CD14-positive monocyte (primary cell): ENCODE measurements around the gene RASL11B. TPM values are rescaled to one million over a fixed set of nuclear protein-coding genes. Genes with fewer than 3 reads are reported as not detected.

Source experiments
- DNase-seq, 3 donors: peaks; one replicate each; pipeline ENCODE4 v3.0.0-alpha.2; 2011 to 2022
- H2AFZ ChIP-seq: 2 replicates; pipeline ENCODE4 v1.6.0; 2012; ENCODE audit warnings: mild to moderate bottlenecking, low read depth, low read length, inconsistent platforms; ENCODE audit not compliant: insufficient read depth, poor library complexity, severe bottlenecking
- H3K27ac ChIP-seq, 2 donors: 1 replicate in 1 of 2; 2 replicates in 1 of 2; pipeline ENCODE4 v1.5.1; 2012 to 2013; ENCODE audit warnings: low read length in 2 of 2, control low read depth in 1 of 2, inconsistent platforms in 1 of 2, low read depth in 1 of 2, mild to moderate bottlenecking in 1 of 2
- H3K27me3 ChIP-seq, 2 donors: one replicate each; pipeline versions ENCODE4 v1.6.0 to v1.6.1; 2011 to 2013; ENCODE audit warnings: low read length in 2 of 2; ENCODE audit not compliant: control insufficient read depth in 2 of 2, insufficient read depth in 2 of 2
- H3K36me3 ChIP-seq, 2 donors: replicated peaks in 1 of 2; 1 replicate in 1 of 2; 2 replicates in 1 of 2; pipeline versions ENCODE4 v1.5.1 to v1.6.1; 2012 to 2013; ENCODE audit warnings: low read length in 2 of 2, control low read depth in 1 of 2, inconsistent platforms in 1 of 2, mild to moderate bottlenecking in 1 of 2; ENCODE audit not compliant: insufficient read depth in 2 of 2, control insufficient read depth in 1 of 2
- H3K4me1 ChIP-seq, 2 donors: 1 replicate in 1 of 2; 2 replicates in 1 of 2; pipeline versions ENCODE4 v1.5.1 to v1.6.1; 2012 to 2013; ENCODE audit warnings: low read length in 2 of 2, control low read depth in 1 of 2, inconsistent platforms in 1 of 2, mild to moderate bottlenecking in 1 of 2, moderate library complexity in 1 of 2; ENCODE audit not compliant: insufficient read depth in 2 of 2, control insufficient read depth in 1 of 2
- H3K4me2 ChIP-seq: replicated peaks from 2 replicates; pipeline ENCODE3; 2012; ENCODE audit warnings: low read length, moderate library complexity, mild to moderate bottlenecking; ENCODE audit not compliant: poor library complexity, severe bottlenecking; ENCODE audit errors: extremely low read depth
- H3K4me3 ChIP-seq, 3 experiments: fragments of 200-600 bp in 1 of 3; sonication (generic) in 1 of 3; replicated peaks in 1 of 3; 1 replicate in 2 of 3; 2 replicates in 1 of 3; pipeline ENCODE4 v1.5.1; 2011 to 2013; ENCODE audit warnings: low read length in 3 of 3, mild to moderate bottlenecking in 3 of 3, control low read depth in 2 of 3, low read depth in 2 of 3, inconsistent platforms in 1 of 3, moderate library complexity in 1 of 3
- H3K79me2 ChIP-seq: 2 replicates; pipeline ENCODE4 v1.6.0; 2012; ENCODE audit warnings: mild to moderate bottlenecking, control low read depth, inconsistent platforms, low read length, moderate library complexity; ENCODE audit not compliant: insufficient read depth
- H3K9ac ChIP-seq: 2 replicates; pipeline ENCODE4 v1.6.0; 2017; ENCODE audit warnings: low read length, mild to moderate bottlenecking; ENCODE audit not compliant: insufficient read depth, poor library complexity, severe bottlenecking
- H3K9me3 ChIP-seq, 2 donors: replicated peaks in 1 of 2; 1 replicate in 1 of 2; 2 replicates in 1 of 2; pipeline versions ENCODE4 v1.5.1 to v1.6.1; 2012 to 2013; ENCODE audit warnings: low read length in 2 of 2, control low read depth in 1 of 2; ENCODE audit not compliant: control insufficient read depth in 1 of 2, insufficient read depth in 1 of 2
- H4K20me1 ChIP-seq: 2 replicates; pipeline ENCODE4 v1.6.0; 2012; ENCODE audit warnings: mild to moderate bottlenecking, low read length, control low read depth, moderate library complexity; ENCODE audit not compliant: insufficient read depth
- H3K27ac Mint-ChIP-seq, 7 donors: one replicate each; pipeline ENCODE4 v1.8.0; 2020; ENCODE audit warnings: mild to moderate bottlenecking in 7 of 7, mixed read lengths in 7 of 7, moderate library complexity in 6 of 7, inconsistent platforms in 2 of 7
- H3K27me3 Mint-ChIP-seq, 3 donors: one replicate each; pipeline ENCODE4 v1.8.0; 2021 to 2022; ENCODE audit warnings: low read depth in 3 of 3, mild to moderate bottlenecking in 3 of 3, mixed read lengths in 3 of 3, moderate library complexity in 3 of 3, inconsistent platforms in 1 of 3
- H3K36me3 Mint-ChIP-seq, 2 donors: one replicate each; pipeline ENCODE4 v1.8.0; 2020; ENCODE audit warnings: mixed read lengths in 2 of 2, inconsistent platforms in 1 of 2, mild to moderate bottlenecking in 1 of 2
- H3K4me1 Mint-ChIP-seq: one replicate; pipeline ENCODE4 v1.8.0; 2020; ENCODE audit warnings: mild to moderate bottlenecking, mixed read lengths
- H3K4me3 Mint-ChIP-seq, 2 donors: one replicate each; pipeline ENCODE4 v1.8.0; 2020; ENCODE audit warnings: mild to moderate bottlenecking in 2 of 2, mixed read lengths in 2 of 2, moderate library complexity in 1 of 2
- H3K9me3 Mint-ChIP-seq, 7 donors: one replicate each; pipeline ENCODE4 v1.8.0; 2020 to 2022; ENCODE audit warnings: mixed read lengths in 7 of 7, mild to moderate bottlenecking in 6 of 7, moderate library complexity in 6 of 7, inconsistent platforms in 2 of 7
- WGBS: methylation state at CpG from one replicate; pipeline ENCODE4 v1.1.5; 2013; ENCODE audit warnings: missing lambda C conversion rate; ENCODE audit not compliant: insufficient coverage; 5-methylcytosine and 5-hydroxymethylcytosine counted together
- intact Hi-C, 2 donors: fragments of 100-400 bp; cut with micrococcal nuclease; formaldehyde crosslinking; loops; one replicate each; pipeline versions ENCODE4 v1.15.0 to v1.15.1; 2023
- polyA plus RNA-seq, 3 donors: library from polyadenylated mRNA; depleted of rRNA in 1 of 3; unstranded in 2 of 3; stranded (reverse) in 1 of 3; fragments of 300-500 nt in 2 of 3; fragments of >200 nt in 1 of 3; fragmentation: Illumina TruSeq in 2 of 3; gene quantifications; 1 replicate in 2 of 3; 2 replicates in 1 of 3; pipeline ENCODE4 v1.2.3, GENCODE V29; 2012 to 2021
- TF ChIP-seq, protein P1 (sequence below): fragments of 200-600 bp; IDR thresholded peaks from one replicate; pipeline ENCODE4 v1.8.0; 2022; ENCODE audit warnings: antibody characterized with exemption, mild to moderate bottlenecking

Gene RASL11B
- polyA plus RNA-seq, 3 donors: not detected

DNA sequence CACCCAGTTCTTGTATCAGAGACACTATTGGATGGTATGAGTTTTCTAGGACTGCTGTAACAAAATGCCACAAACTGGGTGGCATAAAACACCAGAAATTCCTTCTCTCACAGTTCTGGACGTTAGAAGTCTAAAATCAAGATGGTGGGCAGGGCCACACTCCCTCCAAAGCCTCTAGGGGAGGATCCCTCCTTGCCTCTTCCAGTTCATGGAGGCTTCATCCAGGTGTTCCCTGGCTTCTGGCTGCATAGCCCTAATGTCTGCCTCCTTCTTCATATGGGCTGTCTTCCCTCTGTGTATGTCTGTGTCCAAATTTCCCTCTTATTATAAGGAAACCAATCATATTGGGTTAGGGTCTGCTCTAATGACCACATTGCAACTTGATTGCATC is 38.4 kb upstream of the RASL11B start:
- Histone ChIP-seq H3K4me2 (no peak overlapping the region), H3K9ac (no peak overlapping the region), H3K79me2 (no peaks in the 10 kb centered on the region), H3K27me3 (no peaks in the 10 kb centered on the region), H3K9me3 (no peaks in the 10 kb centered on the region), H3K36me3 (no peaks in the 10 kb centered on the region), H3K4me3 (no peak overlapping the region), H3K27ac (no peak overlapping the region), H4K20me1 (no peaks in the 10 kb centered on the region), H3K4me1 (no peaks in the 10 kb centered on the region), H2AFZ (no peak overlapping the region)
- Mint-ChIP-seq H3K27ac (no peak overlapping the region), H3K9me3 (peaks cover 0 to 2% (median 0%) of the 10 kb centered on the region in 7 donors), H3K36me3 (no peaks in the 10 kb centered on the region), H3K27me3 (peaks cover 0 to 2% (median 0%) of the 10 kb centered on the region in 3 donors), H3K4me1 (no peaks in the 10 kb centered on the region), H3K4me3 (no peak overlapping the region)
- intact Hi-C loops: no loop called here
- no peak for DNase-seq
- WGBS: no CpG with 5 or more reads among the region's 1 CpG
- TF ChIP-seq, protein P1, sequence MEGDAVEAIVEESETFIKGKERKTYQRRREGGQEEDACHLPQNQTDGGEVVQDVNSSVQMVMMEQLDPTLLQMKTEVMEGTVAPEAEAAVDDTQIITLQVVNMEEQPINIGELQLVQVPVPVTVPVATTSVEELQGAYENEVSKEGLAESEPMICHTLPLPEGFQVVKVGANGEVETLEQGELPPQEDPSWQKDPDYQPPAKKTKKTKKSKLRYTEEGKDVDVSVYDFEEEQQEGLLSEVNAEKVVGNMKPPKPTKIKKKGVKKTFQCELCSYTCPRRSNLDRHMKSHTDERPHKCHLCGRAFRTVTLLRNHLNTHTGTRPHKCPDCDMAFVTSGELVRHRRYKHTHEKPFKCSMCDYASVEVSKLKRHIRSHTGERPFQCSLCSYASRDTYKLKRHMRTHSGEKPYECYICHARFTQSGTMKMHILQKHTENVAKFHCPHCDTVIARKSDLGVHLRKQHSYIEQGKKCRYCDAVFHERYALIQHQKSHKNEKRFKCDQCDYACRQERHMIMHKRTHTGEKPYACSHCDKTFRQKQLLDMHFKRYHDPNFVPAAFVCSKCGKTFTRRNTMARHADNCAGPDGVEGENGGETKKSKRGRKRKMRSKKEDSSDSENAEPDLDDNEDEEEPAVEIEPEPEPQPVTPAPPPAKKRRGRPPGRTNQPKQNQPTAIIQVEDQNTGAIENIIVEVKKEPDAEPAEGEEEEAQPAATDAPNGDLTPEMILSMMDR: no peak

DNA sequence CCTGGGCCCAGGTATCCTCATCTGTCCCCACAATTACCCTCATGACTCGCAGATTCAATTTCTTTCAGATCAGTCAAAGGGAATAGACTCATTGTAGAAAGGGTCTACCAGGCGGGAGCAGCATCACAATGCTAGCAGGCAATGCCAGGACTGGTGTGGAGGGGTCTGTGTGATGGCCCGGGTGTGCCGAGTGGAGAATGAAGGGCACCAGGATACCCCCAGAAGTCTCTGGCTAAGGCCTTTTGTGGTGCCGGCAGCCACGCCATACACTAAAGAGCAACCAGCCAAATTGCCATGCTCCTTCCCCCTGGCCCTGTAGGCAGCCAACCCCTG is 37.9 kb upstream of the RASL11B start:
- DNase-seq: no peak
- Histone ChIP-seq H3K4me2 (no peak overlapping the region), H3K27me3 (no peaks in the 10 kb centered on the region), H4K20me1 (no peaks in the 10 kb centered on the region), H3K79me2 (no peaks in the 10 kb centered on the region), H3K9ac (no peak overlapping the region), H3K4me1 (no peaks in the 10 kb centered on the region), H3K27ac (no peak overlapping the region), H2AFZ (no peak overlapping the region), H3K36me3 (no peaks in the 10 kb centered on the region), H3K4me3 (no peak overlapping the region), H3K9me3 (no peaks in the 10 kb centered on the region)
- TF ChIP-seq, protein P1: no peak
- no peak overlapping the region for H3K4me3 Mint-ChIP-seq
- intact Hi-C loops: no loop called here
- no peaks in the 10 kb centered on the region for H3K4me1 Mint-ChIP-seq
- peaks cover 0 to 2% (median 0%) of the 10 kb centered on the region in 3 donors for H3K27me3 Mint-ChIP-seq
- H3K27ac Mint-ChIP-seq: no peak overlapping the region
- no peaks in the 10 kb centered on the region for H3K36me3 Mint-ChIP-seq
- peaks cover 0 to 2% (median 0%) of the 10 kb centered on the region in 7 donors for H3K9me3 Mint-ChIP-seq
- 98% methylated on average over 5 of the region's 6 CpGs for WGBS
